Caco-2 (cell line): Measurements from ENCODE around the gene CDKN1A. TPM values are rescaled to one million over a fixed set of nuclear protein-coding genes. Genes with fewer than 3 reads are reported as not detected.

Experiments
- BruUV-seq: library from RNA; stranded (reverse); fragments of 400-500 nt; replicated peaks from 2 replicates; lab custom pipeline; 2021; lab: Mats Ljungman, UMichigan
- CTCF ChIA-PET: fragments of 300-600 bp; sonication (Branson Sonifier 250); formaldehyde crosslinking; loops from one replicate; lab custom pipeline; 2022; ENCODE audit warnings: antibody characterized with exemption; lab: Charles Lee
- POLR2A ChIA-PET: fragments of 300-600 bp; sonication (Branson Sonifier 250); formaldehyde crosslinking; loops from one replicate; lab custom pipeline; 2022; ENCODE audit warnings: antibody characterized with exemption; lab: Charles Lee
- DNase-seq, 2 experiments: peaks; one replicate each; pipeline versions ENCODE4 v3.0.0 to v3.0.0-alpha.2; 2020 to 2022
- H3K27me3 ChIP-seq: replicated peaks from 2 replicates; pipeline ENCODE4 v1.6.0; 2011; ENCODE audit warnings: low read length; ENCODE audit not compliant: control insufficient read depth, insufficient read depth
- H3K36me3 ChIP-seq: 2 replicates; pipeline ENCODE4 v1.5.1; 2011; ENCODE audit warnings: low read length; ENCODE audit not compliant: control insufficient read depth, insufficient read depth
- H3K4me1 ChIP-seq: fragments of 250-450 bp; sonication (Bioruptor Pico); 2 replicates; pipeline ENCODE4 v1.5.1; 2020; ENCODE audit warnings: mild to moderate bottlenecking
- H3K4me3 ChIP-seq: 2 replicates; pipeline ENCODE4 v1.5.1; 2011; ENCODE audit warnings: low read depth, mild to moderate bottlenecking, control low read depth, low read length
- H3K9me3 ChIP-seq: fragments of 250-450 bp; sonication (Bioruptor Pico); 2 replicates; pipeline ENCODE4 v1.5.1; 2020; ENCODE audit warnings: mild to moderate bottlenecking, moderate library complexity
- H3K27ac Mint-ChIP-seq: one replicate; pipeline ENCODE4 v1.8.0; 2022; ENCODE audit warnings: mixed read lengths; ENCODE audit not compliant: unreplicated experiment
- H3K27me3 Mint-ChIP-seq: one replicate; pipeline ENCODE4 v1.8.0; 2022; ENCODE audit warnings: mixed read lengths; ENCODE audit not compliant: insufficient read depth, unreplicated experiment
- H3K36me3 Mint-ChIP-seq: one replicate; pipeline ENCODE4 v1.8.0; 2022; ENCODE audit warnings: mild to moderate bottlenecking, mixed read lengths; ENCODE audit not compliant: insufficient read depth, unreplicated experiment
- H3K4me1 Mint-ChIP-seq: one replicate; pipeline ENCODE4 v1.8.0; 2022; ENCODE audit warnings: low read depth, mixed read lengths; ENCODE audit not compliant: unreplicated experiment
- H3K4me3 Mint-ChIP-seq: one replicate; pipeline ENCODE4 v1.8.0; 2022; ENCODE audit warnings: mild to moderate bottlenecking, moderate library complexity, mixed read lengths; ENCODE audit not compliant: unreplicated experiment
- H3K9me3 Mint-ChIP-seq: one replicate; pipeline ENCODE4 v1.8.0; 2022; ENCODE audit warnings: mixed read lengths; ENCODE audit not compliant: unreplicated experiment
- intact Hi-C: fragments of 100-400 bp; cut with micrococcal nuclease; formaldehyde crosslinking; loops from one replicate; pipeline ENCODE4 v1.10.0; 2022; ENCODE audit not compliant: unreplicated experiment
- total RNA-seq: library from RNA; stranded (reverse); gene quantifications from 2 replicates; pipeline ENCODE4 v1.2.3, GENCODE V29; 2022
- TF ChIP-seq, protein P1 (sequence below), 2 experiments: fragments of 200-600 bp in 1 of 2; IDR thresholded peaks; 1 replicate in 1 of 2; 2 replicates in 1 of 2; pipeline versions ENCODE4 v1.5.1 to v1.8.0; 2011 to 2022; ENCODE audit warnings: antibody characterized with exemption in 1 of 2, control low read depth in 1 of 2, inconsistent platforms in 1 of 2, low read depth in 1 of 2, low read length in 1 of 2, mild to moderate bottlenecking in 1 of 2, moderate library complexity in 1 of 2; ENCODE audit not compliant: insufficient read depth in 1 of 2, severe bottlenecking in 1 of 2, unreplicated experiment in 1 of 2

The CDKN1A gene
- total RNA-seq, 1 experiment from 2014 or later, result 3.0 TPM

DNA sequence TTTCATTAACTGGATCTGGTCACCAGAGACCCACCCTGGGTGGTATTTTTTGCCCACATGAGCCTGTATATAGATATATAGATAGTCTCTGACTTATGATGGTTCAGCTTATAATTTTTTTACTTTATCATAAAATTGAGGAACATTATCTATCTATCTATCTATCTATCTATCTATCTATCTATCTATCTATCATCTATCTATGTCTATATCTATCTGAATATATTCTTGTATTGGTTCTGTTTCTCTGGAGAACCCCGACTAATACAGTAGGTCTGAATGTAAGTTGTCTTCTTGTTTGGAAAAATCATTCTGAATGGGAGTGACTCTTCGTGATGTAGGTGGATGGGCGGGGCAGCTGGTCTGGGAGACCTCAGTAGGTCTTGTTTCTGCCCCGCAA is 13.3 kb upstream of the CDKN1A start:
- no peaks in the 10 kb centered on the region for H3K4me1 Mint-ChIP-seq
- no peaks in the 10 kb centered on the region for H3K4me1 ChIP-seq
- no peak overlapping the region for H3K27ac Mint-ChIP-seq
- DNase-seq, result no peak
- peaks cover 3% of the 10 kb centered on the region for H3K27me3 Mint-ChIP-seq
- TF ChIP-seq, protein P1, sequence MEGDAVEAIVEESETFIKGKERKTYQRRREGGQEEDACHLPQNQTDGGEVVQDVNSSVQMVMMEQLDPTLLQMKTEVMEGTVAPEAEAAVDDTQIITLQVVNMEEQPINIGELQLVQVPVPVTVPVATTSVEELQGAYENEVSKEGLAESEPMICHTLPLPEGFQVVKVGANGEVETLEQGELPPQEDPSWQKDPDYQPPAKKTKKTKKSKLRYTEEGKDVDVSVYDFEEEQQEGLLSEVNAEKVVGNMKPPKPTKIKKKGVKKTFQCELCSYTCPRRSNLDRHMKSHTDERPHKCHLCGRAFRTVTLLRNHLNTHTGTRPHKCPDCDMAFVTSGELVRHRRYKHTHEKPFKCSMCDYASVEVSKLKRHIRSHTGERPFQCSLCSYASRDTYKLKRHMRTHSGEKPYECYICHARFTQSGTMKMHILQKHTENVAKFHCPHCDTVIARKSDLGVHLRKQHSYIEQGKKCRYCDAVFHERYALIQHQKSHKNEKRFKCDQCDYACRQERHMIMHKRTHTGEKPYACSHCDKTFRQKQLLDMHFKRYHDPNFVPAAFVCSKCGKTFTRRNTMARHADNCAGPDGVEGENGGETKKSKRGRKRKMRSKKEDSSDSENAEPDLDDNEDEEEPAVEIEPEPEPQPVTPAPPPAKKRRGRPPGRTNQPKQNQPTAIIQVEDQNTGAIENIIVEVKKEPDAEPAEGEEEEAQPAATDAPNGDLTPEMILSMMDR (IDR thresholded peaks at IDR 0.05; ENCODE audit: insufficient read depth in 1 of 2, low read depth in 1 of 2, low read length in 1 of 2, severe bottlenecking in 1 of 2, unreplicated experiment in 1 of 2), result no peak
- no peaks in the 10 kb centered on the region for H3K9me3 ChIP-seq
- ChIA-PET CTCF (no interaction called here), POLR2A (no interaction called here)
- H3K9me3 Mint-ChIP-seq, result no peaks in the 10 kb centered on the region
- intact Hi-C loops, result no loop called here
- no peaks in the 10 kb centered on the region for H3K36me3 ChIP-seq
- H3K36me3 Mint-ChIP-seq, result no peaks in the 10 kb centered on the region
- H3K4me3 ChIP-seq, result no peak overlapping the region
- no peaks in the 10 kb centered on the region for H3K27me3 ChIP-seq
- BruUV-seq, result no TSS peak
- H3K4me3 Mint-ChIP-seq, result no peak overlapping the region

DNA sequence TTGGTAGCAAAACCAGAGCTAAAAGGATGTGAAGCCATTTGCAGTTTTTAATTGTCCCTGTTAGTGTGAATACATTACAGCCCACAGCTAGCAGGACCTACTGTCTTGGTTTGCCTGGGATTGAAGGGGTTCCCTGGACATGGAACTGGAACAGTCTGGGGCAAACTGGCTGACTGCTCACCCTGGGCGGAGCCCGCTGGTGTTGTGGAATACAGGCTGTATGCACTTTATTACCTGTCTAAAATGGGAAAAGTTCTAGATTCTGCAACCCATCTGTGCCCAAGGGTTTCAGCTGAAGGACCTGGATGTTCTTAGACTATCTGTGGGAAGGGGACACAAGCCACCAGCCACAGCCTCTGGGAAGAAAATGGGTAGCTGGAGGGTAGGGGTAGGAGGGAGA is 12.2 kb upstream of the CDKN1A start:
- no peak overlapping the region for H3K4me3 ChIP-seq
- ChIA-PET POLR2A (no interaction called here), CTCF (no interaction called here)
- H3K27ac Mint-ChIP-seq, result no peak overlapping the region
- H3K9me3 Mint-ChIP-seq, result no peaks in the 10 kb centered on the region
- H3K36me3 ChIP-seq, result no peaks in the 10 kb centered on the region
- intact Hi-C loops, result no loop called here
- peaks cover 3% of the 10 kb centered on the region for H3K27me3 Mint-ChIP-seq
- no peaks in the 10 kb centered on the region for H3K9me3 ChIP-seq
- DNase-seq, result no peak
- no peaks in the 10 kb centered on the region for H3K4me1 ChIP-seq
- H3K4me3 Mint-ChIP-seq, result no peak overlapping the region
- no peaks in the 10 kb centered on the region for H3K27me3 ChIP-seq
- BruUV-seq, result no TSS peak
- no peaks in the 10 kb centered on the region for H3K4me1 Mint-ChIP-seq
- TF ChIP-seq, protein P1 (IDR thresholded peaks at IDR 0.05; ENCODE audit: insufficient read depth in 1 of 2, low read depth in 1 of 2, low read length in 1 of 2, severe bottlenecking in 1 of 2, unreplicated experiment in 1 of 2), result no peak
- no peaks in the 10 kb centered on the region for H3K36me3 Mint-ChIP-seq

DNA sequence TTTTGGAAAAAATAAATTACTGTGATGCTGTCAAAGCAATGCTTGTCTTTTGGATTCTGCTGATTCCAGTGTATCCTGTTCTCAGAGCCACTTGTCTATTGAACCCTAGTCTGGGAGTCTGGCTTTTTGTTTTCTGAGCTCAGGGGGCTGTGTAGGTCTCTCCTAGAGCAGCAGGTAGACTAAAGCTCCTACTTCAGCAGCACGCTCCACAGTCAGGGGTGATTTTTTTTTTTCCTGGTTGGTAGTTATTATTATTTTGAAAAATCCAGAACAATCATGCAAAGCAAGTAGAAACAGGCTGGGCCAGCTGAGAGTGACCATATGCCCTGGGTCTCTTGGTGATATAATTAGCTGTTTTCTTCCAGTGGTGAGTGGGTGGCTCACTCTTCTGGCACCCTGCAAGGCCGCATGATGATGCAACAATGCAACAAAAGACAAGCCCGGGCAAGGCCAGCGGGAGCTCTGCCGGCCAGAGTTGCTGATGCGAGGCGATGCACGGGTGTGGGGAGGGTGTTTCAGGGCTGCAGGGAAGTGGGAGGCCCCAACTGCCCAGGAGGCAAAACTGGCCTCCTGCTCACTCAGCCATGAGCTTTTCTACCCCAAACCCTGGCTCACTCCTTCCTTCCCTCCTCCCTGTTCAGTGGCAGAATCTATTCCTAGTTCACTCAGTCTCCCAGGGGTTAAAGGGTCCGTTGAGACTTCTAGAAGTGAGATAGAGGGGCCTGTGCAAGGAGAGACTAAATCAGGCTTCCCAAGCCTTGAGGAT is 11.5 kb upstream of the CDKN1A start:
- no peaks in the 10 kb centered on the region for H3K36me3 Mint-ChIP-seq
- H3K4me3 ChIP-seq, result no peak overlapping the region
- H3K9me3 ChIP-seq, result no peaks in the 10 kb centered on the region
- no peaks in the 10 kb centered on the region for H3K9me3 Mint-ChIP-seq
- DNase-seq, result peak in 1 of 2 experiments; percentile 56
- POLR2A ChIA-PET, result no interaction called here
- CTCF ChIA-PET, result interaction anchor here (0.5 to 0.7 kb wide), 2 partner anchors 92 to 154 kb away, joined by 3 to 4 read pairs; no protein-coding TSS in a partner anchor
- TF ChIP-seq, protein P1 (IDR thresholded peaks at IDR 0.05; ENCODE audit: insufficient read depth in 1 of 2, low read depth in 1 of 2, low read length in 1 of 2, severe bottlenecking in 1 of 2, unreplicated experiment in 1 of 2), result no peak
- H3K36me3 ChIP-seq, result no peaks in the 10 kb centered on the region
- H3K27me3 Mint-ChIP-seq, result peaks cover 3% of the 10 kb centered on the region
- no peaks in the 10 kb centered on the region for H3K4me1 ChIP-seq
- H3K4me1 Mint-ChIP-seq, result no peaks in the 10 kb centered on the region
- no peaks in the 10 kb centered on the region for H3K27me3 ChIP-seq
- no TSS peak for BruUV-seq
- intact Hi-C loops, result no loop called here
- H3K27ac Mint-ChIP-seq, result no peak overlapping the region
- no peak overlapping the region for H3K4me3 Mint-ChIP-seq
